GM21447 (cell line): ENCODE results near the gene GBA3.

Source experiments
- ATAC-seq: cut with Tn5 transposase; IDR thresholded peaks from one replicate; pipeline ENCODE4 v1.9.1; 2021; ENCODE audit not compliant: unreplicated experiment

The GBA3 gene

GRCh38 chr4:22695029-22695428, 2.3 kb downstream of the GBA3 start:
- ATAC-seq = no peak

GRCh38 chr4:22695917-22696316, 3.2 kb downstream of the GBA3 start:
- ATAC-seq = no peak

GRCh38 chr4:22703912-22704311, 11.2 kb downstream of the GBA3 start:
- no peak for ATAC-seq

- no peak for ATAC-seq
Observed at GRCh38 chr4:22707390-22707789, 14.7 kb downstream of the GBA3 start.

GRCh38 chr4:22708961-22709360, 16.2 kb downstream of the GBA3 start:
- ATAC-seq = no peak

GRCh38 chr4:22712105-22712504, 19.4 kb downstream of the GBA3 start:
- no peak for ATAC-seq

GRCh38 chr4:22712529-22712928, 19.8 kb downstream of the GBA3 start:
- ATAC-seq = no peak

- no peak for ATAC-seq
Observed at GRCh38 chr4:22713841-22714240, 21.1 kb downstream of the GBA3 start.

- ATAC-seq = no peak
Observed at GRCh38 chr4:22719218-22719617, 26.5 kb downstream of the GBA3 start.

- ATAC-seq = no peak
Observed at GRCh38 chr4:22720091-22720490, 27.4 kb downstream of the GBA3 start.

- no peak for ATAC-seq
Observed at GRCh38 chr4:22721204-22721603, 28.5 kb downstream of the GBA3 start.

GRCh38 chr4:22730021-22730420, 37.3 kb downstream of the GBA3 start:
- no peak for ATAC-seq

- no peak for ATAC-seq
Observed at GRCh38 chr4:22733816-22734215, 41.1 kb downstream of the GBA3 start.

GRCh38 chr4:22736912-22737311, 44.2 kb downstream of the GBA3 start:
- ATAC-seq = no peak

- ATAC-seq = no peak
Observed at GRCh38 chr4:22739968-22740367, 47.2 kb downstream of the GBA3 start.

GRCh38 chr4:22741744-22742143, 49.0 kb downstream of the GBA3 start:
- ATAC-seq = no peak

GRCh38 chr4:22743290-22743689, 50.6 kb downstream of the GBA3 start:
- no peak for ATAC-seq

GRCh38 chr4:22744478-22745062, 51.8 kb downstream of the GBA3 start:
- ATAC-seq = no peak

- ATAC-seq = no peak
Observed at GRCh38 chr4:22745234-22745633, 52.5 kb downstream of the GBA3 start.

- no peak for ATAC-seq
Observed at GRCh38 chr4:22754116-22754515, 61.4 kb downstream of the GBA3 start.

GRCh38 chr4:22762548-22762947, 69.8 kb downstream of the GBA3 start:
- ATAC-seq = no peak

- no peak for ATAC-seq
Observed at GRCh38 chr4:22764183-22764582, 71.4 kb downstream of the GBA3 start.

- no peak for ATAC-seq
Observed at GRCh38 chr4:22766068-22766467, 73.3 kb downstream of the GBA3 start.
